MCF 10A (cell line): ENCODE results near the gene TMEM144. TPM values are rescaled to one million over a fixed set of nuclear protein-coding genes. Genes with fewer than 3 reads are reported as not detected.

Source experiments
- BruUV-seq: library from RNA; stranded (reverse); fragments of 400-500 nt; replicated peaks from 2 replicates; lab custom pipeline; 2021; lab: Mats Ljungman, UMichigan
- CTCF ChIA-PET: fragments of 300-600 bp; sonication (Branson Sonifier 250); formaldehyde crosslinking; extraction: SDS; loops from one replicate; lab custom pipeline; 2021; ENCODE audit warnings: antibody characterized with exemption, inconsistent platforms; lab: Yijun Ruan, JAX
- POLR2A ChIA-PET: fragments of 300-600, 350-650 bp; sonication (Branson Sonifier 250); formaldehyde crosslinking; extraction: SDS; loops from one replicate; lab custom pipeline; 2020; ENCODE audit warnings: antibody characterized with exemption, inconsistent platforms; lab: Yijun Ruan, JAX
- DNase-seq: peaks from one replicate; pipeline ENCODE4 v3.0.0-alpha.2; 2018; ENCODE audit not compliant: unreplicated experiment
- H3K27ac Mint-ChIP-seq: one replicate; pipeline ENCODE4 v1.8.0; 2022; ENCODE audit warnings: mild to moderate bottlenecking, low read depth, mixed read lengths; ENCODE audit not compliant: unreplicated experiment
- H3K27me3 Mint-ChIP-seq: one replicate; pipeline ENCODE4 v1.8.0; 2022; ENCODE audit warnings: mixed read lengths; ENCODE audit not compliant: insufficient read depth, unreplicated experiment
- H3K36me3 Mint-ChIP-seq: one replicate; pipeline ENCODE4 v1.8.0; 2022; ENCODE audit warnings: mild to moderate bottlenecking, moderate library complexity, mixed read lengths; ENCODE audit not compliant: insufficient read depth, unreplicated experiment
- H3K4me1 Mint-ChIP-seq: one replicate; pipeline ENCODE4 v1.8.0; 2022; ENCODE audit warnings: mixed read lengths; ENCODE audit not compliant: insufficient read depth, unreplicated experiment
- H3K4me3 Mint-ChIP-seq: one replicate; pipeline ENCODE4 v1.8.0; 2022; ENCODE audit warnings: mild to moderate bottlenecking, moderate library complexity, mixed read lengths; ENCODE audit not compliant: unreplicated experiment
- H3K9me3 Mint-ChIP-seq: one replicate; pipeline ENCODE4 v1.8.0; 2022; ENCODE audit warnings: mixed read lengths; ENCODE audit not compliant: unreplicated experiment
- CTCF ChIP-seq: fragments of 200-600 bp; IDR thresholded peaks from one replicate; pipeline ENCODE4 v1.8.0; 2022; ENCODE audit warnings: antibody characterized with exemption, mild to moderate bottlenecking; ENCODE audit not compliant: unreplicated experiment
- intact Hi-C: fragments of 100-400 bp; cut with micrococcal nuclease; formaldehyde crosslinking; loops from 2 replicates; pipeline ENCODE4 v1.14.1; 2022
- total RNA-seq: library from RNA; stranded (reverse); gene quantifications from 2 replicates; pipeline ENCODE4 v1.2.3, GENCODE V29; 2022

Gene TMEM144
- total RNA-seq, 1 experiment from 2014 or later, result 6.4 TPM

GRCh38 chr4:158300012-158300411 lies 89.7 kb downstream of the TMEM144 start:
- CTCF ChIA-PET, result interaction anchor here (0.6 to 3.0 kb wide), 4 partner anchors 14 to 968 kb away, joined by 4 to 10 read pairs (median 4); no protein-coding TSS in a partner anchor
- H3K36me3 Mint-ChIP-seq, result no peaks in the 10 kb centered on the region
- H3K4me3 Mint-ChIP-seq, result no peak overlapping the region
- POLR2A ChIA-PET, result no interaction called here
- peaks cover 49% of the 10 kb centered on the region for H3K4me1 Mint-ChIP-seq
- H3K9me3 Mint-ChIP-seq, result peaks cover 11% of the 10 kb centered on the region
- no peak overlapping the region for H3K27ac Mint-ChIP-seq
- no peak for TF ChIP-seq CTCF
- intact Hi-C loops, result no loop called here
- no peaks in the 10 kb centered on the region for H3K27me3 Mint-ChIP-seq
- no peak for DNase-seq
- no TSS peak for BruUV-seq

GRCh38 chr4:158302076-158302866 lies 92.0 kb downstream of the TMEM144 start:
- intact Hi-C loops, result no loop called here
- DNase-seq, result peak; percentile 69
- POLR2A ChIA-PET, result interaction anchor here (0.9 to 2.6 kb wide), 13 partner anchors 10 to 150 kb away, joined by 3 to 26 read pairs (median 5); no protein-coding TSS in a partner anchor

GRCh38 chr4:158304694-158305093 lies 94.4 kb downstream of the TMEM144 start:
- Mint-ChIP-seq H3K36me3 (no peaks in the 10 kb centered on the region), H3K4me1 (peaks cover 33% of the 10 kb centered on the region), H3K27ac (no peak overlapping the region), H3K4me3 (no peak overlapping the region), H3K9me3 (peaks cover 8% of the 10 kb centered on the region), H3K27me3 (no peaks in the 10 kb centered on the region)
- no TSS peak for BruUV-seq
- no peak for DNase-seq
- POLR2A ChIA-PET, result interaction anchor here (1.0 to 1.7 kb wide), 2 partner anchors 10 to 80 kb away, joined by 3 to 7 read pairs; no protein-coding TSS in a partner anchor
- CTCF ChIA-PET, result no interaction called here
- intact Hi-C loops, result no loop called here
- TF ChIP-seq CTCF, result no peak

More at GRCh38 chr4:158302076-158302866, 92.0 kb downstream of the TMEM144 start:
- TF ChIP-seq CTCF, result no peak
- Mint-ChIP-seq H3K4me1 (peaks cover 42% of the 10 kb centered on the region), H3K27me3 (no peaks in the 10 kb centered on the region), H3K36me3 (no peaks in the 10 kb centered on the region), H3K4me3 (no peak overlapping the region), H3K27ac (peak overlapping the region; percentile 84), H3K9me3 (no peaks in the 10 kb centered on the region)
- CTCF ChIA-PET, result interaction anchor here (0.6 to 3.0 kb wide), 8 partner anchors 12 to 324 kb away, joined by 3 to 10 read pairs (median 4); no protein-coding TSS in a partner anchor
- BruUV-seq, result TSS peak; percentile 47

Other genes with a start within 250 kb of the TMEM144 start
- 7.2 and 9.7 TPM in 2 replicates for gene GASK1B, start 37.5 kb upstream of the TMEM144 start, total RNA-seq